HepG2 (cell line): ENCODE results near the gene PLCB2. TPM values are rescaled to one million over a fixed set of nuclear protein-coding genes. Genes with fewer than 3 reads are reported as not detected.

Source experiments
- ATAC-seq: fragments of 200-7000 bp; cut with Tn5 transposase; 3 replicates; pipeline ENCODE4 v1.9.1; 2020; ENCODE audit warnings: mild to moderate bottlenecking, moderate library complexity
- BruUV-seq: library from RNA; stranded (reverse); fragments of 400-500 nt; replicated peaks from 2 replicates; lab custom pipeline; 2021; lab: Mats Ljungman, UMichigan
- CTCF ChIA-PET: fragments of 300-600 bp; formaldehyde crosslinking; extraction: SDS; loops from one replicate; lab custom pipeline; 2021; ENCODE audit warnings: low total read pairs, inconsistent platforms, low intra/inter-chr PET ratio; lab: Yijun Ruan, JAX
- POLR2A ChIA-PET: fragments of 350-600 bp; sonication (Branson Sonifier 250); formaldehyde crosslinking; loops from one replicate; lab custom pipeline; 2020; ENCODE audit warnings: antibody characterized with exemption, inconsistent platforms; lab: Yijun Ruan, JAX
- DNase-seq: peaks from one replicate; pipeline ENCODE4 v3.0.0-alpha.2; 2015; ENCODE audit warnings: low spot score
- FAIRE-seq: peaks from 3 replicates; lab custom pipeline; 2011; peaks lifted over from hg19 to GRCh38; lab: Jason Lieb, UNC
- H2AFZ ChIP-seq: one replicate; pipeline ENCODE4 v1.6.1; 2011; ENCODE audit warnings: low read length, inconsistent platforms
- H3K27ac ChIP-seq: fragments of 300-600 bp; 3 replicates; pipeline ENCODE4 v1.8.0; 2011; ENCODE audit warnings: mixed run types, mild to moderate bottlenecking, mixed read lengths, low read length, inconsistent platforms; ENCODE audit not compliant: insufficient read depth; ENCODE audit errors: extremely low read length
- H3K27me3 ChIP-seq, 2 experiments: fragments of 200-600 bp in 1 of 2; 2 replicates in 1 of 2; 3 replicates in 1 of 2; pipeline versions ENCODE4 v1.6.0 to v1.8.0; 2011; ENCODE audit warnings: low read length in 2 of 2, mild to moderate bottlenecking in 2 of 2, moderate library complexity in 2 of 2, inconsistent platforms in 1 of 2; ENCODE audit not compliant: insufficient read depth in 2 of 2, control insufficient read depth in 1 of 2
- H3K36me3 ChIP-seq, 2 experiments: fragments of 200-600 bp in 1 of 2; replicated peaks in 1 of 2; 2 replicates in 1 of 2; 3 replicates in 1 of 2; pipeline versions ENCODE4 v1.5.1 to v1.8.0; 2011; ENCODE audit warnings: low read length in 2 of 2, inconsistent platforms in 1 of 2; ENCODE audit not compliant: insufficient read depth in 2 of 2, control insufficient read depth in 1 of 2
- H3K4me1 ChIP-seq: 2 replicates; pipeline ENCODE4 v1.5.1; 2012; ENCODE audit warnings: low read length, inconsistent platforms; ENCODE audit not compliant: insufficient read depth
- H3K4me2 ChIP-seq: 2 replicates; pipeline ENCODE4 v1.6.0; 2011; ENCODE audit warnings: low read depth, low read length, inconsistent platforms
- H3K4me3 ChIP-seq, 3 experiments: fragments of 200-600 bp in 1 of 3; sonication (generic), shearing (Covaris generic) in 1 of 3; replicated peaks in 1 of 3; 2 replicates each; pipeline ENCODE4 v1.5.1; 2011 to 2016; ENCODE audit warnings: low read length in 3 of 3, inconsistent platforms in 2 of 3, low read depth in 2 of 3, mild to moderate bottlenecking in 2 of 3, control low read depth in 1 of 3, mixed read lengths in 1 of 3; ENCODE audit not compliant: insufficient read depth in 1 of 3
- H3K79me2 ChIP-seq: one replicate; pipeline ENCODE4 v1.6.1; 2011; ENCODE audit warnings: low read length, inconsistent platforms; ENCODE audit not compliant: insufficient read depth
- H3K9ac ChIP-seq: 2 replicates; pipeline ENCODE4 v1.6.0; 2011; ENCODE audit warnings: mild to moderate bottlenecking, low read depth, low read length, inconsistent platforms; ENCODE audit not compliant: insufficient read depth
- H3K9me3 ChIP-seq: 2 replicates; pipeline ENCODE4 v1.5.1; 2012; ENCODE audit warnings: mild to moderate bottlenecking, low read length
- H4K20me1 ChIP-seq: 2 replicates; pipeline ENCODE4 v1.6.0; 2011; ENCODE audit warnings: inconsistent platforms, mild to moderate bottlenecking, low read length, moderate library complexity; ENCODE audit not compliant: insufficient read depth
- CBX2 ChIP-seq, 2 experiments: fragments of 200-600 bp in 1 of 2; sonication (generic); formaldehyde crosslinking in 1 of 2; IDR thresholded peaks; 2 replicates each; pipeline versions ENCODE4 v1.7.0 to v1.8.1; 2018 to 2022; ENCODE audit warnings: low read depth in 2 of 2, low read length in 1 of 2, mild to moderate bottlenecking in 1 of 2, missing genetic modification reagents in 1 of 2
- DR1 ChIP-seq: sonication (generic); formaldehyde crosslinking; IDR thresholded peaks from 2 replicates; pipeline ENCODE4 v1.8.0; 2021; ENCODE audit warnings: mild to moderate bottlenecking, missing genetic modification reagents, inconsistent platforms
- HIC2 ChIP-seq: sonication (generic); formaldehyde crosslinking; IDR thresholded peaks from 2 replicates; pipeline ENCODE4 v1.9.0; 2022; ENCODE audit warnings: low read depth, missing genetic modification reagents
- HNF4G ChIP-seq, 2 experiments: sonication (generic) in 1 of 2; formaldehyde crosslinking in 1 of 2; IDR thresholded peaks; 2 replicates each; pipeline versions ENCODE4 v1.4.0 to v1.6.1; 2011 to 2020; ENCODE audit warnings: borderline replicate concordance in 2 of 2, low read depth in 2 of 2, mild to moderate bottlenecking in 2 of 2, low read length in 1 of 2, missing genetic modification reagents in 1 of 2, moderate library complexity in 1 of 2
- MXD3 ChIP-seq: IDR thresholded peaks from 2 replicates; pipeline ENCODE4 v1.6.1; 2016; ENCODE audit warnings: mild to moderate bottlenecking, missing biosample characterization, missing genetic modification reagents
- SMAD3 ChIP-seq: sonication (generic); formaldehyde crosslinking; IDR thresholded peaks from 2 replicates; pipeline ENCODE4 v1.4.0; 2020; ENCODE audit warnings: missing genetic modification reagents
- SOX13 ChIP-seq, 3 experiments: fragments of 450-650 bp in 1 of 3; sonication (generic) in 1 of 3; formaldehyde crosslinking in 1 of 3; IDR thresholded peaks in 2 of 3; conservative IDR thresholded peaks in 1 of 3; 2 replicates each; pipeline versions ENCODE4 v1.5.0 to v1.6.1; 2016 to 2020; ENCODE audit warnings: antibody characterized with exemption in 1 of 3, mild to moderate bottlenecking in 1 of 3, missing compliant biosample characterization in 1 of 3, missing genetic modification reagents in 1 of 3, moderate library complexity in 1 of 3
- SRSF1 ChIP-seq: fragments of 200-400 bp; formaldehyde crosslinking; optimal IDR thresholded peaks from 2 replicates; pipeline ENCODE3; 2017; ENCODE audit warnings: mild to moderate bottlenecking, low read depth, low read length, moderate library complexity
- SRY ChIP-seq: sonication (generic); formaldehyde crosslinking; IDR thresholded peaks from 2 replicates; pipeline ENCODE4 v1.8.0; 2022; ENCODE audit warnings: mild to moderate bottlenecking, missing genetic modification reagents
- TFE3 ChIP-seq: IDR thresholded peaks from 2 replicates; pipeline ENCODE4 v1.6.1; 2016
- YEATS4 ChIP-seq: sonication (generic); formaldehyde crosslinking; IDR thresholded peaks from 2 replicates; pipeline ENCODE4 v1.4.0; 2020; ENCODE audit warnings: missing genetic modification reagents, borderline replicate concordance
- ZNF260 ChIP-seq: sonication (generic); formaldehyde crosslinking; IDR thresholded peaks from 2 replicates; pipeline ENCODE4 v1.4.0; 2020; ENCODE audit warnings: missing genetic modification reagents, low read depth, mild to moderate bottlenecking, borderline replicate concordance
- ZNF264 ChIP-seq: sonication (generic); formaldehyde crosslinking; IDR thresholded peaks from 2 replicates; pipeline ENCODE4 v1.4.0; 2020; ENCODE audit warnings: missing genetic modification reagents
- ZNF580 ChIP-seq: IDR thresholded peaks from 2 replicates; pipeline ENCODE4 v1.6.1; 2016; ENCODE audit warnings: low read depth, borderline replicate concordance
- ZNF703 ChIP-seq: sonication (generic); formaldehyde crosslinking; IDR thresholded peaks from 2 replicates; pipeline ENCODE4 v1.5.1; 2020; ENCODE audit warnings: missing genetic modification reagents, mild to moderate bottlenecking, moderate library complexity, borderline replicate concordance
- WGBS: methylation state at CpG from one replicate; pipeline ENCODE4 v1.1.6; 2017; ENCODE audit warnings: low lambda C conversion rate; 5-methylcytosine and 5-hydroxymethylcytosine counted together
- in situ Hi-C: cut with HindIII; loops from 2 replicates; pipeline ENCODE4 v1.10.0; 2017; ENCODE audit warnings: low pct_unique_long_range_greater_than_20kb; ENCODE audit not compliant: extremely low pct_ligation_motif_present
- intact Hi-C: fragments of 100-400 bp; cut with micrococcal nuclease; formaldehyde crosslinking; loops from one replicate; pipeline ENCODE4 v1.10.0; 2022; ENCODE audit not compliant: unreplicated experiment
- polyA plus RNA-seq, 8 experiments: library from polyadenylated mRNA; depleted of rRNA in 3 of 8; stranded (reverse) in 7 of 8; unstranded in 1 of 8; fragments of >200 nt; fragmentation: Illumina TruSeq in 4 of 8; extraction: Trizol in 4 of 8; gene quantifications; 2 replicates each; pipeline versions ENCODE4 v1.2.1 to v1.2.3, GENCODE V29; 2011 to 2016; ENCODE audit warnings: low read depth in 4 of 8, missing spikeins in 1 of 8, mixed read lengths in 1 of 8; ENCODE audit not compliant: insufficient read depth in 1 of 8
- total RNA-seq, 5 experiments: library from RNA; depleted of rRNA; stranded (reverse); fragments of >200 nt; fragmentation: Illumina TruSeq; extraction: Trizol; gene quantifications; 2 replicates each; pipeline ENCODE4 v1.2.3, GENCODE V29; 2016; ENCODE audit warnings: low read depth in 1 of 5

The PLCB2 gene
- total and polyA plus RNA-seq, 2 of the 13 experiments (the other 11 are each of a cell fraction or from before 2014, with no cell fraction given): 0.11 TPM; not detected in 1

- TF ChIP-seq CBX2 (IDR thresholded peaks at IDR 0.05; ENCODE audit: low read depth, low read length) (no peak), CBX2 (CRISPR knock-in tag; IDR thresholded peaks at IDR 0.05; ENCODE audit: low read depth) (no peak)
Observed at GRCh38 chr15:40290545-40290917, 17.2 kb downstream of the PLCB2 start (continued).

- Histone ChIP-seq H3K9me3 (no peaks in the 10 kb centered on the region), H3K79me2 (no peaks in the 10 kb centered on the region), H3K36me3 (no peaks in the 10 kb centered on the region), H3K4me2 (no peak overlapping the region), H4K20me1 (no peaks in the 10 kb centered on the region), H2AFZ (no peak overlapping the region), H3K27me3 (peaks cover 21 to 94% of the 10 kb centered on the region in 2 experiments), H3K9ac (no peak overlapping the region), H3K27ac (no peak overlapping the region), H3K4me1 (peaks cover 10% of the 10 kb centered on the region; the same call in 1 of the 2 replicates), H3K4me3 (no peak overlapping the region)
- no TSS peak for BruUV-seq
- FAIRE-seq: no peak
- CTCF ChIA-PET: no interaction called here
- WGBS: 39% methylated on average over 5 of the region's 6 CpGs
- TF ChIP-seq HNF4G (IDR thresholded peaks at IDR 0.05; ENCODE audit: borderline replicate concordance, low read depth, low read length) (no peak), HNF4G (CRISPR knock-in tag; IDR thresholded peaks at IDR 0.05; ENCODE audit: borderline replicate concordance, low read depth) (no peak), ZNF260 (no peak), HIC2 (no peak), SRY (CRISPR knock-in tag) (no peak), ZNF264 (CRISPR knock-in tag) (no peak), YEATS4 (no peak), ZNF703 (CRISPR knock-in tag) (no peak), SMAD3 (CRISPR knock-in tag) (no peak), SOX13 (IDR thresholded peaks at IDR 0.05) (no peak), SOX13 (CRISPR knock-in tag; conservative IDR thresholded peaks at IDR 0.05 in 1 of 2, IDR thresholded peaks at IDR 0.05 in 1 of 2) (no peak), SRSF1 (no peak), ZNF580 (CRISPR knock-in tag) (no peak), MXD3 (CRISPR knock-in tag) (no peak), TFE3 (CRISPR knock-in tag) (no peak), DR1 (CRISPR knock-in tag) (no peak)
- intact Hi-C loops: no loop called here
- in situ Hi-C loops: no loop called here
- DNase-seq: no peak
- POLR2A ChIA-PET: no interaction called here
- ATAC-seq: no peak
Observed at GRCh38 chr15:40289140-40289775, 18.5 kb downstream of the PLCB2 start.
